T-cell (primary cell): ENCODE measurements around the gene TPST1. TPM values are rescaled to one million over a fixed set of nuclear protein-coding genes. Genes with fewer than 3 reads are reported as not detected.
"Not testable (repeated sequence)": the region's sequence is repeated elsewhere in the genome, so short reads cannot be mapped to it uniquely, and the experiment has no call there.

ENCODE experiments used
- ATAC-seq, 4 experiments: fragments of 200-7000 bp in 3 of 4; fragments of 150-1000 bp in 1 of 4; cut with Tn5 transposase; replicated peaks in 1 of 4; 1 replicate in 3 of 4; 2 replicates in 1 of 4; pipeline ENCODE4 v1.10.0; 2021; ENCODE audit warnings: moderate library complexity in 3 of 4, mild to moderate bottlenecking in 2 of 4, moderate number of reproducible peaks in 1 of 4
- CTCF ChIA-PET, 2 donors: fragments of 300-600 bp; sonication (Branson Sonifier 250); formaldehyde crosslinking; loops; one replicate each; lab custom pipeline; 2022; ENCODE audit warnings: antibody characterized with exemption in 2 of 2; lab: Charles Lee
- POLR2A ChIA-PET, 2 donors: fragments of 300-600 bp; sonication (Branson Sonifier 250); formaldehyde crosslinking; loops; one replicate each; lab custom pipeline; 2022; ENCODE audit warnings: antibody characterized with exemption in 2 of 2; lab: Charles Lee
- DNase-seq, 35 experiments: peaks; one replicate each; pipeline versions ENCODE4 v3.0.0 to v3.0.0-alpha.2; 2013 to 2023
- H3K27ac ChIP-seq: one replicate; pipeline ENCODE4 v1.5.1; 2013; ENCODE audit warnings: low read length
- H3K27me3 ChIP-seq, 2 experiments: replicated peaks in 1 of 2; 1 replicate in 1 of 2; 2 replicates in 1 of 2; pipeline versions ENCODE4 v1.6.1 to v1.7.0; 2013; ENCODE audit warnings: low read length in 1 of 2, mixed read lengths in 1 of 2; ENCODE audit not compliant: control insufficient read depth in 2 of 2, insufficient read depth in 2 of 2; ENCODE audit errors: extremely low read depth in 1 of 2
- H3K36me3 ChIP-seq, 2 donors: 1 replicate in 1 of 2; 2 replicates in 1 of 2; pipeline versions ENCODE4 v1.6.1 to v1.7.0; 2013; ENCODE audit warnings: low read length in 1 of 2; ENCODE audit not compliant: control insufficient read depth in 2 of 2, insufficient read depth in 1 of 2; ENCODE audit errors: extremely low read depth in 1 of 2
- H3K4me1 ChIP-seq, 2 experiments: 1 replicate in 1 of 2; 2 replicates in 1 of 2; pipeline versions ENCODE4 v1.6.1 to v1.7.0; 2013; ENCODE audit warnings: low read length in 2 of 2, mixed read lengths in 1 of 2; ENCODE audit not compliant: insufficient read depth in 2 of 2, control insufficient read depth in 1 of 2; ENCODE audit errors: extremely low read depth in 1 of 2
- H3K4me3 ChIP-seq, 2 donors: 1 replicate in 1 of 2; 2 replicates in 1 of 2; pipeline versions ENCODE4 v1.5.1 to v1.7.0; 2013; ENCODE audit warnings: mild to moderate bottlenecking in 2 of 2, low read length in 1 of 2, moderate library complexity in 1 of 2; ENCODE audit not compliant: control insufficient read depth in 1 of 2; ENCODE audit errors: extremely low read depth in 1 of 2
- H3K9me3 ChIP-seq: 2 replicates; pipeline ENCODE4 v1.7.0; 2013
- H3K27ac Mint-ChIP-seq, 2 donors: one replicate each; pipeline ENCODE4 v1.8.0; 2020 to 2021; ENCODE audit warnings: mild to moderate bottlenecking in 2 of 2, mixed read lengths in 2 of 2
- H3K27me3 Mint-ChIP-seq, 2 donors: one replicate each; pipeline ENCODE4 v1.8.0; 2021 to 2022; ENCODE audit warnings: mixed read lengths in 2 of 2
- H3K36me3 Mint-ChIP-seq: one replicate; pipeline ENCODE4 v1.8.0; 2021; ENCODE audit warnings: mixed read lengths
- H3K4me1 Mint-ChIP-seq, 3 donors: one replicate each; pipeline ENCODE4 v1.8.0; 2020 to 2022; ENCODE audit warnings: mixed read lengths in 3 of 3, mild to moderate bottlenecking in 1 of 3
- H3K4me3 Mint-ChIP-seq, 3 donors: one replicate each; pipeline ENCODE4 v1.8.0; 2020 to 2022; ENCODE audit warnings: mild to moderate bottlenecking in 3 of 3, mixed read lengths in 3 of 3, moderate library complexity in 3 of 3
- H3K9me3 Mint-ChIP-seq, 3 donors: one replicate each; pipeline ENCODE4 v1.8.0; 2020 to 2022; ENCODE audit warnings: mixed read lengths in 3 of 3
- WGBS: methylation state at CpG from one replicate; pipeline ENCODE4 v1.1.5; 2013; ENCODE audit warnings: missing lambda C conversion rate; ENCODE audit not compliant: insufficient coverage; 5-methylcytosine and 5-hydroxymethylcytosine counted together
- total RNA-seq, 35 experiments: library from RNA in 6 of 35; stranded (reverse) in 6 of 35; fragments of 120-200 nt in 1 of 35; gene quantifications; one replicate each; pipeline versions ENCODE4 v1.2.1 to v1.2.4 and lab custom pipeline; 2013 to 2026

Gene TPST1
- total RNA-seq, 5 donors from 2014 or later (not counting 1 experiment from before 2014, with no cell fraction given), result 2.1 to 6.3 (median 2.6) TPM

GRCh38 chr7:66167773-66168387 is 37.3 kb upstream of the TPST1 start:
- Histone ChIP-seq H3K4me1 (no peaks in the 10 kb centered on the region), H3K9me3 (no peaks in the 10 kb centered on the region), H3K27ac (no peak overlapping the region), H3K36me3 (no peaks in the 10 kb centered on the region), H3K27me3 (peaks cover 0 to 10% of the 10 kb centered on the region in 2 experiments), H3K4me3 (no peak overlapping the region)
- CTCF ChIA-PET, result no interaction called here
- DNase-seq (no peak), ATAC-seq (no peak)
- no peak overlapping the region for H3K4me3 Mint-ChIP-seq
- H3K4me1 Mint-ChIP-seq, result no peaks in the 10 kb centered on the region
- H3K27ac Mint-ChIP-seq, result no peak overlapping the region
- no peaks in the 10 kb centered on the region for H3K27me3 Mint-ChIP-seq
- 100% methylated on average over 4 of the region's 7 CpGs for WGBS
- no peaks in the 10 kb centered on the region for H3K9me3 Mint-ChIP-seq
- POLR2A ChIA-PET, result no interaction called here
- no peaks in the 10 kb centered on the region for H3K36me3 Mint-ChIP-seq

- Histone ChIP-seq H3K4me1 (no peaks in the 10 kb centered on the region), H3K4me3 (no peak overlapping the region), H3K27me3 (peaks cover 0 to 12% of the 10 kb centered on the region in 2 experiments), H3K9me3 (no peaks in the 10 kb centered on the region), H3K27ac (no peak overlapping the region), H3K36me3 (no peaks in the 10 kb centered on the region)
- DNase-seq, result no peak
- ChIA-PET CTCF (interaction anchor here in 1 of 2 donors (0.5 kb wide), 1 partner anchor 10 kb away, joined by 6 read pairs; no protein-coding TSS in a partner anchor), POLR2A (no interaction called here)
- Mint-ChIP-seq H3K36me3 (no peaks in the 10 kb centered on the region), H3K27me3 (no peaks in the 10 kb centered on the region), H3K4me1 (no peaks in the 10 kb centered on the region), H3K4me3 (no peak overlapping the region), H3K27ac (no peak overlapping the region), H3K9me3 (no peaks in the 10 kb centered on the region)
- no peak for ATAC-seq
- no CpG with 5 or more reads among the region's 2 CpGs for WGBS
Measured at GRCh38 chr7:66169616-66170015, 35.5 kb upstream of the TPST1 start.

- H3K27me3 Mint-ChIP-seq, result no peaks in the 10 kb centered on the region
- no peak overlapping the region for H3K4me3 Mint-ChIP-seq
- ATAC-seq (no peak), DNase-seq (no peak)
- H3K36me3 Mint-ChIP-seq, result no peaks in the 10 kb centered on the region
- Histone ChIP-seq H3K9me3 (no peaks in the 10 kb centered on the region), H3K27me3 (peaks cover 0 to 12% of the 10 kb centered on the region in 2 experiments), H3K27ac (no peak overlapping the region), H3K4me1 (no peaks in the 10 kb centered on the region), H3K36me3 (no peaks in the 10 kb centered on the region), H3K4me3 (no peak overlapping the region)
- no peaks in the 10 kb centered on the region for H3K9me3 Mint-ChIP-seq
- H3K4me1 Mint-ChIP-seq, result no peaks in the 10 kb centered on the region
- ChIA-PET CTCF (no interaction called here), POLR2A (interaction anchor here in 1 of 2 donors (0.6 kb wide), 1 partner anchor 47 kb away, joined by 4 read pairs; no protein-coding TSS in a partner anchor)
- no peak overlapping the region for H3K27ac Mint-ChIP-seq
- 83% methylated on average over 12 of the region's 16 CpGs for WGBS
Measured at GRCh38 chr7:66170309-66171231, 34.6 kb upstream of the TPST1 start.

- H3K27ac ChIP-seq, H3K4me1 ChIP-seq, H3K4me3 ChIP-seq, H3K27ac Mint-ChIP-seq, H3K27me3 Mint-ChIP-seq, DNase-seq, H3K4me3 Mint-ChIP-seq, ATAC-seq, H3K9me3 ChIP-seq, CTCF ChIA-PET, H3K4me1 Mint-ChIP-seq, H3K9me3 Mint-ChIP-seq, H3K36me3 ChIP-seq, POLR2A ChIA-PET, H3K36me3 Mint-ChIP-seq: not testable (repeated sequence)
- H3K27me3 ChIP-seq, result peaks cover 0 to 12% of the 10 kb centered on the region in 2 experiments
- 100% methylated on average over 1 of the region's 9 CpGs for WGBS
Measured at GRCh38 chr7:66172536-66173401, 32.4 kb upstream of the TPST1 start.

- H3K4me3 ChIP-seq, result no peak overlapping the region
- no peak overlapping the region for H3K27ac Mint-ChIP-seq
- no peaks in the 10 kb centered on the region for H3K4me1 ChIP-seq
- H3K27me3 ChIP-seq, result peaks cover 0 to 12% of the 10 kb centered on the region in 2 experiments
- H3K27me3 Mint-ChIP-seq, result no peaks in the 10 kb centered on the region
- no peaks in the 10 kb centered on the region for H3K36me3 Mint-ChIP-seq
- no peak overlapping the region for H3K27ac ChIP-seq
- H3K9me3 Mint-ChIP-seq, result peaks cover 0 to 3% (median 0%) of the 10 kb centered on the region in 3 donors
- DNase-seq, result no peak
- WGBS, result no CpG with 5 or more reads among the region's 5 CpGs
- ATAC-seq, result no peak
- H3K36me3 ChIP-seq, result no peaks in the 10 kb centered on the region
- CTCF ChIA-PET, result no interaction called here
- H3K9me3 ChIP-seq, result no peaks in the 10 kb centered on the region
- POLR2A ChIA-PET, result no interaction called here
- H3K4me3 Mint-ChIP-seq, result no peak overlapping the region
- H3K4me1 Mint-ChIP-seq, result no peaks in the 10 kb centered on the region
Measured at GRCh38 chr7:66173856-66174255, 31.3 kb upstream of the TPST1 start.

- H3K4me1 Mint-ChIP-seq, H3K4me3 ChIP-seq, H3K27ac ChIP-seq, ATAC-seq, H3K36me3 Mint-ChIP-seq, H3K27me3 Mint-ChIP-seq, H3K27ac Mint-ChIP-seq, H3K9me3 Mint-ChIP-seq, CTCF ChIA-PET, H3K4me1 ChIP-seq, H3K4me3 Mint-ChIP-seq, H3K9me3 ChIP-seq, H3K36me3 ChIP-seq, DNase-seq, POLR2A ChIA-PET: not testable (repeated sequence)
- peaks cover 0 to 12% of the 10 kb centered on the region in 2 experiments for H3K27me3 ChIP-seq
- 97% methylated on average over 6 of the region's 8 CpGs for WGBS
Measured at GRCh38 chr7:66175006-66175405, 30.1 kb upstream of the TPST1 start.
